ENCODE data around the gene RBMS1.

- TF ChIP-seq POLR2AphosphoS5 (IDR thresholded peaks at IDR 0.05): no peak
- no peak for TF ChIP-seq CTCF (IDR thresholded peaks at IDR 0.05)
- TF ChIP-seq POLR2A (IDR thresholded peaks at IDR 0.05): no peak
Measured at GRCh38 chr2:160301420-160301819, 192.2 kb downstream of the RBMS1 start.
